Central memory CD8-positive, alpha-beta T cell (primary cell): ENCODE results near the gene CAP2.
"Not testable (repeated sequence)": the region's sequence is repeated elsewhere in the genome, so short reads cannot be mapped to it uniquely, and the experiment has no call there.

Source experiments
- ATAC-seq: fragments of 150-1000 bp; cut with Tn5 transposase; replicated peaks from 2 replicates; pipeline ENCODE4 v1.10.0; 2022; ENCODE audit warnings: mild to moderate bottlenecking, moderate FRiP score, moderate number of reproducible peaks; ENCODE audit not compliant: poor library complexity, severe bottlenecking; ENCODE audit errors: extremely low read depth
- DNase-seq, 2 donors: peaks; one replicate each; pipeline ENCODE4 v3.0.0; 2021; ENCODE audit warnings: low spot score in 2 of 2
- H3K27ac Mint-ChIP-seq: one replicate; pipeline ENCODE4 v1.8.0; 2022; ENCODE audit warnings: low read depth, mild to moderate bottlenecking, moderate library complexity, mixed read lengths
- H3K27me3 Mint-ChIP-seq: one replicate; pipeline ENCODE4 v1.8.0; 2022; ENCODE audit warnings: mixed read lengths
- H3K36me3 Mint-ChIP-seq: one replicate; pipeline ENCODE4 v1.8.0; 2022; ENCODE audit warnings: mild to moderate bottlenecking, moderate library complexity, mixed read lengths; ENCODE audit not compliant: insufficient read depth
- H3K4me1 Mint-ChIP-seq: one replicate; pipeline ENCODE4 v1.8.0; 2022; ENCODE audit warnings: mixed read lengths
- H3K4me3 Mint-ChIP-seq: one replicate; pipeline ENCODE4 v1.8.0; 2022; ENCODE audit warnings: mild to moderate bottlenecking, moderate library complexity, mixed read lengths
- H3K9me3 Mint-ChIP-seq: one replicate; pipeline ENCODE4 v1.8.0; 2022; ENCODE audit warnings: mixed read lengths

Gene CAP2

GRCh38 chr6:17427617-17428016 lies 34.2 kb downstream of the CAP2 start:
- Mint-ChIP-seq H3K27me3 (peaks cover 32% of the 10 kb centered on the region), H3K27ac (no peak overlapping the region), H3K4me1 (no peaks in the 10 kb centered on the region), H3K4me3 (no peak overlapping the region), H3K9me3 (no peaks in the 10 kb centered on the region), H3K36me3 (no peaks in the 10 kb centered on the region)
- no peak for DNase-seq
- ATAC-seq: no peak

GRCh38 chr6:17428595-17429120 lies 35.3 kb downstream of the CAP2 start:
- DNase-seq, H3K4me1 Mint-ChIP-seq, H3K4me3 Mint-ChIP-seq, H3K27ac Mint-ChIP-seq, ATAC-seq, H3K9me3 Mint-ChIP-seq, H3K36me3 Mint-ChIP-seq: not testable (repeated sequence)
- peaks cover 32% of the 10 kb centered on the region for H3K27me3 Mint-ChIP-seq

GRCh38 chr6:17429383-17430061 lies 36.1 kb downstream of the CAP2 start:
- no peak for DNase-seq
- no peak for ATAC-seq
- H3K9me3 Mint-ChIP-seq: no peaks in the 10 kb centered on the region

GRCh38 chr6:17431581-17431980 lies 38.2 kb downstream of the CAP2 start:
- Mint-ChIP-seq H3K36me3 (no peaks in the 10 kb centered on the region), H3K9me3 (no peaks in the 10 kb centered on the region), H3K4me1 (no peaks in the 10 kb centered on the region), H3K4me3 (no peak overlapping the region), H3K27me3 (peaks cover 16% of the 10 kb centered on the region), H3K27ac (no peak overlapping the region)
- ATAC-seq (no peak), DNase-seq (no peak)

More at GRCh38 chr6:17429383-17430061, 36.1 kb downstream of the CAP2 start:
- Mint-ChIP-seq H3K4me3 (no peak overlapping the region), H3K4me1 (no peaks in the 10 kb centered on the region), H3K27ac (no peak overlapping the region), H3K36me3 (no peaks in the 10 kb centered on the region), H3K27me3 (peaks cover 31% of the 10 kb centered on the region)

GRCh38 chr6:17432356-17432755 lies 39.0 kb downstream of the CAP2 start:
- Mint-ChIP-seq H3K27ac (no peak overlapping the region), H3K4me1 (no peaks in the 10 kb centered on the region), H3K27me3 (peaks cover 8% of the 10 kb centered on the region), H3K9me3 (no peaks in the 10 kb centered on the region), H3K36me3 (no peaks in the 10 kb centered on the region), H3K4me3 (no peak overlapping the region)
- ATAC-seq: no peak
- no peak for DNase-seq

GRCh38 chr6:17439243-17439993 lies 46.0 kb downstream of the CAP2 start:
- no peak for ATAC-seq
- no peak overlapping the region for H3K27ac Mint-ChIP-seq

GRCh38 chr6:17440811-17441210 lies 47.4 kb downstream of the CAP2 start:
- peaks cover 24% of the 10 kb centered on the region for H3K27me3 Mint-ChIP-seq
- not testable (repeated sequence) for H3K9me3 Mint-ChIP-seq, ATAC-seq, H3K36me3 Mint-ChIP-seq, H3K4me3 Mint-ChIP-seq, H3K4me1 Mint-ChIP-seq, H3K27ac Mint-ChIP-seq, DNase-seq

More at GRCh38 chr6:17439243-17439993, 46.0 kb downstream of the CAP2 start:
- no peaks in the 10 kb centered on the region for H3K9me3 Mint-ChIP-seq
- peaks cover 12% of the 10 kb centered on the region for H3K27me3 Mint-ChIP-seq
- no peak overlapping the region for H3K4me3 Mint-ChIP-seq
- DNase-seq: no peak
- no peaks in the 10 kb centered on the region for H3K36me3 Mint-ChIP-seq
- H3K4me1 Mint-ChIP-seq: no peaks in the 10 kb centered on the region

- peaks cover 34% of the 10 kb centered on the region for H3K27me3 Mint-ChIP-seq
- no peak overlapping the region for H3K4me3 Mint-ChIP-seq
- no peaks in the 10 kb centered on the region for H3K36me3 Mint-ChIP-seq
- H3K27ac Mint-ChIP-seq: no peak overlapping the region
- no peaks in the 10 kb centered on the region for H3K4me1 Mint-ChIP-seq
- H3K9me3 Mint-ChIP-seq: no peaks in the 10 kb centered on the region
- ATAC-seq (no peak), DNase-seq (no peak)
Observed at GRCh38 chr6:17442196-17442595, 48.8 kb downstream of the CAP2 start.

- Mint-ChIP-seq H3K27ac (no peak overlapping the region), H3K27me3 (peaks cover 22% of the 10 kb centered on the region), H3K4me3 (no peak overlapping the region), H3K9me3 (no peaks in the 10 kb centered on the region), H3K4me1 (no peaks in the 10 kb centered on the region), H3K36me3 (no peaks in the 10 kb centered on the region)
- ATAC-seq (no peak), DNase-seq (no peak)
Observed at GRCh38 chr6:17446713-17447112, 53.3 kb downstream of the CAP2 start.

GRCh38 chr6:17448165-17448564 lies 54.8 kb downstream of the CAP2 start:
- no peak overlapping the region for H3K4me3 Mint-ChIP-seq
- H3K27ac Mint-ChIP-seq: no peak overlapping the region
- DNase-seq (no peak), ATAC-seq (no peak)
- H3K9me3 Mint-ChIP-seq: no peaks in the 10 kb centered on the region
- no peaks in the 10 kb centered on the region for H3K4me1 Mint-ChIP-seq
- no peaks in the 10 kb centered on the region for H3K36me3 Mint-ChIP-seq
- peaks cover 34% of the 10 kb centered on the region for H3K27me3 Mint-ChIP-seq

- Mint-ChIP-seq H3K27me3 (peaks cover 44% of the 10 kb centered on the region), H3K9me3 (no peaks in the 10 kb centered on the region), H3K4me3 (no peak overlapping the region), H3K36me3 (no peaks in the 10 kb centered on the region), H3K27ac (no peak overlapping the region), H3K4me1 (no peaks in the 10 kb centered on the region)
- DNase-seq: no peak
- no peak for ATAC-seq
Observed at GRCh38 chr6:17450397-17450796, 57.0 kb downstream of the CAP2 start.

- no peaks in the 10 kb centered on the region for H3K9me3 Mint-ChIP-seq
- ATAC-seq (no peak), DNase-seq (no peak)
- H3K27me3 Mint-ChIP-seq: peaks cover 44% of the 10 kb centered on the region
- H3K4me3 Mint-ChIP-seq: no peak overlapping the region
- no peaks in the 10 kb centered on the region for H3K4me1 Mint-ChIP-seq
- no peak overlapping the region for H3K27ac Mint-ChIP-seq
- no peaks in the 10 kb centered on the region for H3K36me3 Mint-ChIP-seq
Observed at GRCh38 chr6:17450832-17451231, 57.4 kb downstream of the CAP2 start.

- no peaks in the 10 kb centered on the region for H3K36me3 Mint-ChIP-seq
- ATAC-seq: no peak
- H3K27ac Mint-ChIP-seq: no peak overlapping the region
- H3K9me3 Mint-ChIP-seq: no peaks in the 10 kb centered on the region
- H3K4me1 Mint-ChIP-seq: no peaks in the 10 kb centered on the region
- no peak for DNase-seq
- H3K27me3 Mint-ChIP-seq: peaks cover 47% of the 10 kb centered on the region
- H3K4me3 Mint-ChIP-seq: no peak overlapping the region
Observed at GRCh38 chr6:17452096-17452495, 58.7 kb downstream of the CAP2 start.
